Measurements from ENCODE around the gene RNF112.
"Not testable (repeated sequence)": the region's sequence is repeated elsewhere in the genome, so short reads cannot be mapped to it uniquely, and the experiment has no call there.

The RNF112 gene

DNA sequence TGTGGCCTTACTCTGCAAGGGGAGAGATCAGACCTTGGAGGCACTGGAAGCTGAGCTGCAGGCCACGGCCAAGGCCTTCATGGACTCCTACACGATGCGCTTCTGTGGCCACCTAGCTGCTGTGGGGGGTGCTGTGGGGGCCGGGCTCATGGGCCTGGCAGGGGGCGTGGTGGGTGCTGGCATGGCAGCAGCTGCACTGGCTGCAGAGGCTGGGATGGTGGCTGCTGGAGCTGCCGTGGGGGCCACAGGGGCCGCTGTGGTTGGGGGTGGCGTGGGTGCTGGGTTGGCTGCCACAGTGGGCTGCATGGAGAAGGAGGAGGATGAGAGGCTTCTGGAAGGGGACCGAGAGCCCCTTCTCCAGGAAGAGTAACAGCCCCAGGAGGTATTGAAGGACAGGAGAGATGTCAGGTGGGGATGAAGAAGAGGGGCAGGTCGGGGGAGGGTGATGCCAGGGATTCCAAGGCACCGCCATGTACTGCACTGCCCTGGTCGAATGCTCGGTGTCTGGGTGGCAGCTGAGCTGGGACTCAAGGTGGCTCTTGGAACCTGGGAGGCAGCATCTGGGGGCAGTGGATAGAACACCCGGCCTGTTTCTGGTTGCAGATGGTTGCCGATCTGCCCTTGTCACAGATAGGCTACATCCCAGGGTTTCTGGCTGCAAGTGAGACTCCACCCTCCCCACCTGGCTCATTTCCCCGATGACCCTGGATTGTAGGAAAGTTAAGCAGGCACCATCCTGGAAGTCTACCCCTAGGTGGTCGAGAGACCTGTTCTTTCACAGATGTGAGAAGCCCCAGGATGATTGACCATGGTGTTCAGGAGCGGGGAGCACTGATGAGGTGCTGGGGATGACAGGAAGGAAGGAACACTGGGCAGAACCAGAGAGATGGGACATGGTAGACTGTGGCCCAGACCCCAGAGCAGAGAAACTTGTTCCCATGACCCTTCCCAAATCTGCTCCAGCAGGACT, 5.1 kb downstream of the RNF112 start:
- DNase-seq: no peak

DNA sequence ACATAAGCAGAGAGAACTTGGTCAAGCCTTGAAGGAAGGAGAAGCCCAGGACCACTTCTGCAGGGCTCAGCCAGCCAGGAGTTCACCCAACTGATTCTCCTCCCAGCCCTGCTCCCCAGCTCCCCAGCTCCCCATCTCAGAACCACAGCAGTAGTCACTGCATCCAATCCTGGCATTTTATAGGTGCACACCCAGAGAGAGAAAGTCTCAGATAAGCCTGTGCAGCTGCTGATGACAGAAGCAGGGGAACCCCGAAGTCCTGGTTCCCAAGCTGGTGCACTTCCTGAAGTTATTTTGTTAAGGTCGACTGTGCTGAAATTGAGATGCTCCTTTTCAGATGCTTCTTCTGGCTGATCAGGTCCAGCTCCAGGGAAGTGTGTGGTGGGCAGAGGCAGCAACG, 6.6 kb downstream of the RNF112 start:
- no peak for DNase-seq

DNA sequence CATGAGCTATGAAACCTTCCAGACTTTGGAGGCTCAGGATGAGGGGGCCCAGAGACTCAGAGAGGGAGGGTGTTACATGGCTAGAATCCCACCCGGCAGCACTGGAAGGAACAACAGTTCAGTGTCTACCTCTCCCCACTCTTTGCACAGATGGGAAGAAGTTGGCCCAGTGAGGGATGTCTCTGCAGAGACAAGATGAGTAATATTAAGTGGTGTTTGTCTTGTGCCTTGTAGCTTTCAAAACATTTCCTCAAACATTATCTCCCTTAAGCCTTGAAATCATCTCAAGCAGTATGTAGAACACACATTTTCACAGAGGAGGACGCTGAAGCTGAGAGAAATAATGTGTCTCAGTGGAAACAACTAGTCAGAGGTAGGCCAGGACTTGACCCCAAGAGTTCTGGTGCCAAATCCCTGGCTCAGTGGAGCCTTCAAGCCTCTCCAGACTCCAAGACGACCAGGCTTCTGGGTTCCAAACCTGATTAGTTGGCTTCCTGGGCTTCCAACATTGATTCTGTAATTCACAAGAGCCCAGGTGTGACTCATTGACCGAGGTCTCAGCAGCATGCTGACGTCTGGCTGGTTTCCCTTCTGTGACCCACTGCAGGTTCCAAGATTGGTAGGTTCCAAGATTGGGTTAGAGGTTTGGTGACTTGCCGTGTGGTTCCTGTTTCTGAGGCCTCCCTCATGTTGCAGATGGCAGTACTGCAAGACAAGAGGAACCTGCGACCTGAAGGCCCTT, 7.4 kb downstream of the RNF112 start:
- DNase-seq: no peak

GRCh38 chr17:19421219-19421618, 10.2 kb downstream of the RNF112 start:
- no peak for DNase-seq

DNA sequence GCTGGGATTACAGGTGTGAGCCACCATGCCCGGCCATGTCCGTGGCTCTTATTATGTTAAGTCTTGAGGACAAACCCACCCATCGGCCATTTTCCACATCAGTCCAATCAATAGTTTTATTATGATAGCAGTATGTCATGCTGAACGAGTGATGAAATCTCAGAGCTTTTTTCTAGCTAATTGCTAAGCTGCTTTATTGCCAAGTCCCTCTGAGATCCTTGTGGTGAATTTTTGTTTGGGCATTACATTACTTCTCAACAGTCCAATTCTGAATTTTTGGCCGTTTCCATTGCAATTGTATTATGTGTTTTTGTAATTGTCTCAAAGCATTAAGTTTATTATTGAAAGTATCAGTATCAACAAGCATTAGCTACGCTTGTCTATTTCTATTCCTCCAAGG, 10.9 kb downstream of the RNF112 start:
- no peak for DNase-seq

DNA sequence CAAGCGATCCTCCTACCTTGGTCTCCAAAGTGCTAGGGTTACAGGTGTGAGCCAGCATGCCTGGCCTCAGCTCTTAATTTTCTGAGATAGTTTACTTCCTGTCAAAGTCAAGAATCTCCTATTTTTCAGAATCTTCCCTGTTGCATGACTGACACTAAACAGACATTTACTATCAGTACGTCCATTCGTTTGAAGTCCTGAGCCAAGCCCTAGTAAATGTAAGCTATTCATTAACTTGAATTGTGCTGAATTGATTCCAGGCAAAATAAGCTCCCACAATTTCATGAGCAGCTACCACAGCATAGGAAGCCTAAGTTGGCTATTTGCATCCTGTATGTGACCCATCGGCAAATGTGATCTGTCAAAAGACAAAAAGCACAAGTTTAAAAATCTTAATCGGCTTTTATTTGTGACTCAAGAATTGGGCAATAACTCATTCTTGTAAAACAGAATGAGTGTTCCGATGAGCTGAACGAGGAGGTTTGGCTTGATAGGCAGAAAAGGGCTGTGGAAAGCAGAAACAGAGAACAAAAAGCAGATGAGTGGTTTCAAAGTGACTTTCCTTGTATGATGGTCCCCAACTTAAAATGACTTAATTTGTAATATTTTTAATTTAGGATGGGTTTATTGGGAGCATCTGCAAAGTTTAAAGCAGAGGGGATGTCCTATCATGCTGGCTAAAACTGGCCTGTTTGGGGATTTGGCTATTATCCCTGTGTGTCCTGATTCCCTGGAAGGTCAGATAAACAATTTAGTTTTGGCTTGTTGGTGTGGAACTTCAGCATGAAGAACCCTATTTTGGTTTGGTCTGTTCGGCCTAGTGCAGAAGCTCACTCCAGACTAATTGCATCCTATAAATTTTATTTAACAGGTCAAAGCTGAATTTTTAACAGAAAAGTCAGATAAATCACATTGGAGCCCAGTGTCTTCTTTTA, 14.2 kb downstream of the RNF112 start:
- no peak for DNase-seq

- no peak for DNase-seq
These were observed 15.6 kb downstream of the RNF112 start for GRCh38 chr17:19426631-19427030.

DNA sequence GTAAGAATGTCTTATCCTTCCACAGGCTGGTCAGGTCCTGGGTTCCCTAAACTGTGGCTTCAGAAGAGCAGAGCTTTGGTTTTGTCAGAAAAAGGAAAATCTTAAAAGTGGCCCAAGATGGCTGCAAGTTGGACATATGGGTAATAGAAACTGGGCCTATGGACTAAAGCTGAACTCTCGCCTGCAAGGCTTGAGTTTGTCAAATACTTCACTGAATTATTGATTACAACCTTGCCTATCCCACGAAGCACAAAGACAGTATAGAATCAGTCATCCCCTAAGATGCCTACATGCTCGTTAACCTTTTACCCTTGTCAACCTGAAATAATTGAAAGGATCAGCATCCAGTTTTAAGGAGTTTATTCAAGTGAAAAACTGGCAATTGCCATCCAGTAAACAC, 20.7 kb downstream of the RNF112 start:
- DNase-seq: no peak

- DNase-seq: no peak
These were observed 22.2 kb downstream of the RNF112 start for GRCh38 chr17:19433255-19433654.

DNA sequence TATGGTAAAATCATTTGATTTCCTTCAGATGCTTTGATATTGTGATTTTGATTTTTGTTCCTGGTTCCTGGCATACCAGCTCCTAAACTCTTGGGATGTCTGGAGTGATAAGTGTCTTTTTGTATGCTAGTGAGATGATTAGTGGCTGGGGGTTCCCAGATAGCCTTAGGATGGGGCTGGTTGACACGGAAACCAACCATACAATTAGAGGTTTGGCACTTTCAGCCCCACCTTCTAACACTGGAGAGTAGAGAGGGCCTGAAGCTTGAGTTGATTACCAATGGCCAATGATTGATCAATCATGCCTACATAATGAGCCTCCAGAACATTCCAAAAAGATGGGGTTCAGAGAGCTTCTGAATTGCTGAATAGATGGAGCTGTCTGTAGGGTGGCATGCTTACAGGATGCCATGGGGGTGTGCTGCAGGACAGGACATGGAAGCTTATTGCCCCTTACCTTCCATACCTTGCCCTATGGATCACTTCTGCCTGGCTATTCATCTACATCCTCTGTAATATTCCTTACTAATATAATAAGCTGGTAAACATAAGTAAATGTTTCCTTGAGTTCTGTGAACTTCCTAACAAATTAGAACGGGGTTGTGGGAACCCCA, 22.8 kb downstream of the RNF112 start:
- DNase-seq: no peak

- DNase-seq: no peak
These were observed 29.4 kb downstream of the RNF112 start for GRCh38 chr17:19440421-19440820.

GRCh38 chr17:19441288-19441687, 30.3 kb downstream of the RNF112 start:
- DNase-seq: not testable (repeated sequence)

GRCh38 chr17:19442731-19443130, 31.7 kb downstream of the RNF112 start:
- no peak for DNase-seq

- no peak for DNase-seq
These were observed 32.1 kb downstream of the RNF112 start for GRCh38 chr17:19443148-19443547.

GRCh38 chr17:19445105-19445504, 34.1 kb downstream of the RNF112 start:
- no peak for DNase-seq

- DNase-seq: not testable (repeated sequence)
These were observed 35.5 kb downstream of the RNF112 start for GRCh38 chr17:19446577-19446976.

DNA sequence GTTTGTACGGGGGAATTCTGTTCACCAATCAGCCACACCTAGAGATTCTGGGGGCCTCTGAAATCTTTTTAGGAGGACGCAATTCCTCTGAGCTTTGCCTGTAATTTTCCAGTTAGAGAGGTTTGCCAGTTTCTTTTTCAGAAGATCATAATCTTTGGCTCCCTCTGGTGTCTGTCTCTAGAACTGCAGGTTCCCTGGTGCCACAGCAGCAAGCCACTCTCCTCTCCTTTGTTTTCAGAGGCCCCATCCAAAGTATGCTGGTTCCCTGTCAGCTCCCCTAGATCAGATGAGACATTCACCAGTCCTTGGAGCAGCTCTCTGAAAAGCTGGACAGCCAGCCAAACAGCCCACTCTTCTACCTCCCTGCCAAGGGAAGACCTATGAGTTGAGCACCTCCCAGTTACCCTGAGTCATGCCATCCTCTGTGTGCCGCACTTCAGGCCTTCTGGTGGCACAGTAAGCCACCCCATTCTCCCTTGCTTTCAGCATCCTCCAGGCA, 36.1 kb downstream of the RNF112 start:
- DNase-seq: peak; percentile 29 to 65

GRCh38 chr17:19448341-19449268, 37.6 kb downstream of the RNF112 start:
- DNase-seq: no peak

- no peak for DNase-seq
These were observed 38.6 kb downstream of the RNF112 start for GRCh38 chr17:19449656-19450055.

DNA sequence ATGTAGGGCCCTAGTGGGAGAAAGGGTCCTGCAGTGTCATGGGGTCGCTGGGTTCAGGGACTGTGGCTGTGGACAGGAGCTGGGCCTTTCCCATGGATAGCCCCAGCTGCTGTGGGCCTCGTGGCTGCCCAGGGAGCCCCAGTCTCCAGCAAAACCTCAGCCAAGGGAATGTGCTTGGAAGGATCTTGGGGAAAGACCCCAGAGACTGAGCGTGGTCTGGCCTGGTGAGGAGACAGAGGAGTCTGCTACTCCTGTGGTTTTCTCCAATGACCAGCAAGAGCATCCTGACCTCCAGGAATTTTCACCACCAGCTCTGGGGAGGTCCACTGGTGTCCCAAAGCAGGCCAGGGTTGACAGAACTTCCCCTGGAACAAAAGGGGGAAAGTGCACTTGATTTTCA, 42.3 kb downstream of the RNF112 start:
- no peak for DNase-seq

- no peak for DNase-seq
These were observed 43.0 kb downstream of the RNF112 start for GRCh38 chr17:19454074-19454473.

Measured in NCI-H1930 (cell line).